ENCODE measurements around the gene PRR3. TPM values are rescaled to one million over a fixed set of nuclear protein-coding genes. Genes with fewer than 3 reads are reported as not detected.

Gene PRR3
- total and polyA plus RNA-seq, 8 donors: 5.7 to 44.1 (median 36.1) TPM

DNA sequence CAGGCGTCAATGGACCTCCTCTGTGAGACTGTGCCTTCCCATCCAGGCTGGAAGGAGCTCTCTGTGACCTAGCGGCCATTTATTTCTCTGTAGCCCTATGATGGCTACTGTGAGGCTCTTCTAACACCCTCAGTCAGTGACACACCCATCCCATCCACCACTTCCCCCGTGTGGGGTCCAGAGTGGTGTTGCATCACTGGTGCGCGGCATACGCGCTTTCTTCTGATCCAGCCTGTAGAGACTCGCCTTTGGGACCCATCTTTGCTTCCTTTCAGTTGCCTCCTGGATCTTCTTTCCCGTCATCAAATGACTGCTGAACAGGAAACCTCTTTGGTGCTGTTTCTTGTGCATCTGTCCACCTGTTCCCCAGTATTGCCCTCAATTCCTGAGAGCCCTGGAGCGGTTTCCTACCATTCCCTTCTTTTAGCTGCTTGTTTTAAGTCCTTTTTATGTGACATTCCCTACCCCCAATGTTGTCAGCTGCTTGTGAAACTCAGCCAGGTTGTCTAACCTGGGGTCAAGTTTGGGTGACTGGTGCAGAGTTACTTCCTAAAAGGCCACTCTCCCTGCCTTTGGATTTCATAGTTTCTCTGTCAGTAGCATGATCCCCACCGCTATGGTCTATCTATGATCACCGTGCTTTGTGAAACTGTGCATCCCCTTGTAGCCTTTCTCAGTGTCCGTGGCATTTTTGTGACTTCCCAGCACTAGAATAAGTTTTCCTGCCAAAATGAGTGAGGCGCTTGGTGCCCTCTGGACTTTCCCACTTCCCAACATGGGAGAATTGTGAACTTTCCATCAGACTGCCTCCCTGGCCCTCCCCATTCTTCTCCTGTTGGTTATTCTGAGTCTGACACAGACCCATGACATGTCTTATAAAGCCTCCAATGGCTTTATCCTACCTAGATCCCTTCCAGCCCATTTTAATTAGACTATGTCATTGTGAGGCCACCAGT lies 5.7 kb downstream of the PRR3 start:
- H3K36me3 ChIP-seq: peaks cover 0 to 20% of the 10 kb centered on the region in 2 donors
- H3K4me3 ChIP-seq: no peak overlapping the region
- ATAC-seq (no peak), DNase-seq (no peak)
- no peak overlapping the region for H3K27ac ChIP-seq
- TF ChIP-seq CTCF (IDR thresholded peaks at IDR 0.05): no peak
- H3K4me1 ChIP-seq: peaks cover 8 to 14% of the 10 kb centered on the region in 2 donors
- no peaks in the 10 kb centered on the region for H3K9me3 ChIP-seq
- intact Hi-C loops (cut with DNase I): no loop called here
- H3K27me3 ChIP-seq: no peaks in the 10 kb centered on the region

DNA sequence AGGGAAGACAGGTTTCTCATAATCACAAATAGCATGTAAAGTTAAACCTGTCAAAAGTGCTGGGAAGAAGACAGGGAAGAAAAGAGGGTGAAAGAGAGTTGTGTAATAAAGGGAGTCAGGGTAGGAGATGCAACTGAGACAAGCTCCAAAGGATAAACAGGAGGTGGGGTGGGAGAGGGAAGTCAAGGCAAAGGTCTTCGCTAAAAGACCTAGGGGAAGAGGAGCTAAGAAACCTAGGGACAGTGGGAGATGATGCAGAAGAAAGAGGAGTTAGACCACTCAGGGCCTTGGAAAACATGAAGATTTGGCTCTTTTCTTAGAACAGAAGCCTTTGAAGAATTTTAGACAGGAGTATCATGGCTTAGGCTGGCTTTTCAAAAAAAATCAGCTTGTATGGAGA lies 7.0 kb downstream of the PRR3 start:
- Histone ChIP-seq H3K27me3 (no peaks in the 10 kb centered on the region), H3K36me3 (peaks cover 0 to 20% of the 10 kb centered on the region in 2 donors), H3K4me3 (no peak overlapping the region), H3K9me3 (no peaks in the 10 kb centered on the region), H3K4me1 (peaks cover 0 to 1% of the 10 kb centered on the region in 2 donors), H3K27ac (no peak overlapping the region)
- intact Hi-C loops (cut with DNase I): no loop called here
- DNase-seq (no peak), ATAC-seq (no peak)
- TF ChIP-seq CTCF (IDR thresholded peaks at IDR 0.05): no peak

- intact Hi-C loops (cut with DNase I): no loop called here
- TF ChIP-seq CTCF (IDR thresholded peaks at IDR 0.05): no peak
- Histone ChIP-seq H3K27me3 (no peaks in the 10 kb centered on the region), H3K9me3 (no peaks in the 10 kb centered on the region), H3K27ac (no peak overlapping the region), H3K4me3 (no peak overlapping the region), H3K4me1 (peaks cover 3 to 14% of the 10 kb centered on the region in 2 donors), H3K36me3 (peaks cover 0 to 20% of the 10 kb centered on the region in 2 donors)
- no peak for DNase-seq
- ATAC-seq: no peak
These were observed 8.7 kb downstream of the PRR3 start for GRCh38 chr6:30565772-30566171.

GRCh38 chr6:30568245-30568644 lies 11.2 kb downstream of the PRR3 start:
- Histone ChIP-seq H3K27me3 (no peaks in the 10 kb centered on the region), H3K4me3 (no peak overlapping the region), H3K9me3 (no peaks in the 10 kb centered on the region), H3K4me1 (peaks cover 10 to 32% of the 10 kb centered on the region in 2 donors), H3K27ac (no peak overlapping the region), H3K36me3 (peaks cover 0 to 2% of the 10 kb centered on the region in 2 donors)
- intact Hi-C loops (cut with DNase I): no loop called here
- no peak for TF ChIP-seq CTCF (IDR thresholded peaks at IDR 0.05)
- ATAC-seq (no peak), DNase-seq (no peak)

GRCh38 chr6:30570263-30570662 lies 13.2 kb downstream of the PRR3 start:
- no peak for TF ChIP-seq CTCF (IDR thresholded peaks at IDR 0.05)
- DNase-seq: no peak
- ATAC-seq: no peak
- H3K4me1 ChIP-seq: peaks cover 10 to 49% of the 10 kb centered on the region in 2 donors
- H3K9me3 ChIP-seq: no peaks in the 10 kb centered on the region
- peaks cover 0 to 9% of the 10 kb centered on the region in 2 donors for H3K36me3 ChIP-seq
- peak overlapping the region; percentile 64 to 74 for H3K4me3 ChIP-seq
- intact Hi-C loops (cut with DNase I): no loop called here
- H3K27ac ChIP-seq: peak overlapping the region; percentile 81 to 87
- no peaks in the 10 kb centered on the region for H3K27me3 ChIP-seq
